HepG2 (cell line): ENCODE results near the gene P2RX5. TPM values are rescaled to one million over a fixed set of nuclear protein-coding genes. Genes with fewer than 3 reads are reported as not detected.

Experiments used
- ARID4A ChIP-seq: sonication (generic); formaldehyde crosslinking; IDR thresholded peaks from 2 replicates; pipeline ENCODE4 v1.5.0; 2020; ENCODE audit warnings: mild to moderate bottlenecking, missing genetic modification reagents, borderline replicate concordance
- CEBPG ChIP-seq: IDR thresholded peaks from 2 replicates; pipeline ENCODE4 v1.6.1; 2016
- GATAD1 ChIP-seq: IDR thresholded peaks from 2 replicates; pipeline ENCODE4 v1.6.1; 2016; ENCODE audit warnings: missing genetic modification reagents, missing compliant biosample characterization
- KLF13 ChIP-seq: sonication (generic); formaldehyde crosslinking; IDR thresholded peaks from 2 replicates; pipeline ENCODE4 v1.4.0; 2020; ENCODE audit warnings: mild to moderate bottlenecking, missing genetic modification reagents
- MED13 ChIP-seq: sonication (generic); formaldehyde crosslinking; IDR thresholded peaks from 2 replicates; pipeline ENCODE4 v1.5.0; 2020; ENCODE audit warnings: missing genetic modification reagents
- MLXIP ChIP-seq: sonication (generic); formaldehyde crosslinking; IDR thresholded peaks from 2 replicates; pipeline ENCODE4 v1.9.0; 2021; ENCODE audit warnings: missing genetic modification reagents, borderline replicate concordance
- PAX8 ChIP-seq: sonication (generic); formaldehyde crosslinking; IDR thresholded peaks from 2 replicates; pipeline ENCODE4 v1.8.0; 2022; ENCODE audit warnings: mild to moderate bottlenecking, missing genetic modification reagents, borderline replicate concordance
- SOX6 ChIP-seq, 2 experiments: fragments of 450-650 bp in 1 of 2; sonication (generic) in 1 of 2; formaldehyde crosslinking in 1 of 2; IDR thresholded peaks; 2 replicates each; pipeline versions ENCODE4 v1.4.0 to v1.6.1; 2017 to 2020; ENCODE audit warnings: antibody characterized with exemption in 1 of 2, mild to moderate bottlenecking in 1 of 2, missing genetic modification reagents in 1 of 2
- ZBTB1 ChIP-seq: sonication (generic); formaldehyde crosslinking; IDR thresholded peaks from 2 replicates; pipeline ENCODE4 v1.4.0; 2020; ENCODE audit warnings: missing genetic modification reagents, borderline replicate concordance
- ZFP90 ChIP-seq: sonication (generic); formaldehyde crosslinking; IDR thresholded peaks from 2 replicates; pipeline ENCODE4 v1.8.0; 2022; ENCODE audit warnings: missing genetic modification reagents, mild to moderate bottlenecking, inconsistent platforms, borderline replicate concordance
- ZNF101 ChIP-seq: sonication (generic); formaldehyde crosslinking; IDR thresholded peaks from 2 replicates; pipeline ENCODE4 v1.4.0; 2020; ENCODE audit warnings: mild to moderate bottlenecking, low read depth, missing genetic modification reagents, borderline replicate concordance
- ZNF225 ChIP-seq: sonication (generic); formaldehyde crosslinking; IDR thresholded peaks from 2 replicates; pipeline ENCODE4 v1.4.0; 2020; ENCODE audit warnings: mild to moderate bottlenecking, missing genetic modification reagents
- ZNF253 ChIP-seq: sonication (generic); formaldehyde crosslinking; IDR thresholded peaks from 2 replicates; pipeline ENCODE4 v1.8.0; 2022; ENCODE audit warnings: mild to moderate bottlenecking, missing genetic modification reagents, borderline replicate concordance
- ZNF468 ChIP-seq: sonication (generic); formaldehyde crosslinking; IDR thresholded peaks from 2 replicates; pipeline ENCODE4 v1.8.0; 2022; ENCODE audit warnings: mild to moderate bottlenecking, moderate library complexity, missing genetic modification reagents
- ZNF615 ChIP-seq: sonication (generic); formaldehyde crosslinking; IDR thresholded peaks from 2 replicates; pipeline ENCODE4 v1.5.0; 2020; ENCODE audit warnings: mild to moderate bottlenecking, missing genetic modification reagents, borderline replicate concordance
- polyA plus RNA-seq, 8 experiments: library from polyadenylated mRNA; depleted of rRNA in 3 of 8; stranded (reverse) in 7 of 8; unstranded in 1 of 8; fragments of >200 nt; fragmentation: Illumina TruSeq in 4 of 8; extraction: Trizol in 4 of 8; gene quantifications; 2 replicates each; pipeline versions ENCODE4 v1.2.1 to v1.2.3, GENCODE V29; 2011 to 2016; ENCODE audit warnings: low read depth in 4 of 8, missing spikeins in 1 of 8, mixed read lengths in 1 of 8; ENCODE audit not compliant: insufficient read depth in 1 of 8
- total RNA-seq, 5 experiments: library from RNA; depleted of rRNA; stranded (reverse); fragments of >200 nt; fragmentation: Illumina TruSeq; extraction: Trizol; gene quantifications; 2 replicates each; pipeline ENCODE4 v1.2.3, GENCODE V29; 2016; ENCODE audit warnings: low read depth in 1 of 5
- TF ChIP-seq, protein P1 (sequence below): fragments of 450-650 bp; IDR thresholded peaks from 2 replicates; pipeline ENCODE4 v1.6.1; 2017
- TF ChIP-seq, protein P2 (sequence below): sonication (generic); formaldehyde crosslinking; IDR thresholded peaks from 2 replicates; pipeline ENCODE4 v1.4.0; 2020; ENCODE audit warnings: mild to moderate bottlenecking, missing genetic modification reagents
- TF ChIP-seq, protein P3 (sequence below): sonication (generic); formaldehyde crosslinking; IDR thresholded peaks from 2 replicates; pipeline ENCODE4 v1.8.0; 2022; ENCODE audit warnings: mild to moderate bottlenecking, missing genetic modification reagents

P2RX5 gene
- total and polyA plus RNA-seq, 2 of the 13 experiments (the other 11 are each of a cell fraction or from before 2014, with no cell fraction given): 0.95 to 1.7 TPM

DNA sequence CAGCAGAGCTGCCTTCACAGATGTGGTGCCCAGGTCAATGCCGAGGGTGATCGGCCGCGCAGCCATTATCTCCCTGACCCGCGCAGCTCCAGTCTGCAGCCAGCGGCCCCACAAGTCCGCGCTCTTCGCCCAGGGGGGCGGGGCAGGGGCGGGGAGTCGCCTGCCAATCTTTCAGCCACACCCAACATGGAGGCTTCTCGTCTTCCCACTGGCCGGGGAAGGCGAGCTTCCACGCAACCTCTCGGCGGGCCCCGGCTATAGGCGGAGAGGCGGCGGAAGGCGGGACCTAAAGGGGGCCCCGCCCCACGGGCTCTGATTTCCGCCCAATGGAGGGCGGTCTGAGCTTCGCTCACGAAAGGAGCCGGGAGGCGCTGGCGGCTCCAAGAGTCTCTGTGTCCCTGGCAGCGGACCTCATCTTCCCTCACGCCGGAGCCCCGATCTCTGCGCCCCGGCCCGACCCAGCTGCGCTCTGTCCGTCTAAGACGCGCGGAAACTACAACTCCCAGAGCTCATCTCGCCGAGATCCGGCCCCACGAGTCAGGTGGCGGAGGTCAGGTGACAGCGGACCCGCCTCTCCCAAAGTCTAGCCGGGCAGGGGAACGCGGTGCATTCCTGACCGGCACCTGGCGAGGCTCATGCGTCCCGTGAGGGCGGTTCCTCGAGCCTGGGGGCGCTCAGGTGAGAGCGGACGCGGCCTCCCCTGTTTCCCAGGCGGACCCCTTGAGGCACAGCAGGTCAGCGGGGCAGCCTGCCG lies 59.6 kb downstream of the P2RX5 start, which contains the start of the genes CTNS and SHPK (continued):
- peak; percentile 95 for TF ChIP-seq GATAD1
- peak; percentile 89; the same call in 1 of the 2 replicates for TF ChIP-seq ZNF253 (CRISPR knock-in tag)
- TF ChIP-seq KLF13 (CRISPR knock-in tag): peak; percentile 89
- TF ChIP-seq ZNF468 (CRISPR knock-in tag): no peak
- peak; percentile 24; the same call in 1 of the 2 replicates for TF ChIP-seq PAX8
- TF ChIP-seq, protein P1, sequence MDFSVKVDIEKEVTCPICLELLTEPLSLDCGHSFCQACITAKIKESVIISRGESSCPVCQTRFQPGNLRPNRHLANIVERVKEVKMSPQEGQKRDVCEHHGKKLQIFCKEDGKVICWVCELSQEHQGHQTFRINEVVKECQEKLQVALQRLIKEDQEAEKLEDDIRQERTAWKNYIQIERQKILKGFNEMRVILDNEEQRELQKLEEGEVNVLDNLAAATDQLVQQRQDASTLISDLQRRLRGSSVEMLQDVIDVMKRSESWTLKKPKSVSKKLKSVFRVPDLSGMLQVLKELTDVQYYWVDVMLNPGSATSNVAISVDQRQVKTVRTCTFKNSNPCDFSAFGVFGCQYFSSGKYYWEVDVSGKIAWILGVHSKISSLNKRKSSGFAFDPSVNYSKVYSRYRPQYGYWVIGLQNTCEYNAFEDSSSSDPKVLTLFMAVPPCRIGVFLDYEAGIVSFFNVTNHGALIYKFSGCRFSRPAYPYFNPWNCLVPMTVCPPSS: no peak
- TF ChIP-seq MED13 (CRISPR knock-in tag): peak; percentile 70; the same call in 1 of the 2 replicates
- TF ChIP-seq ARID4A (CRISPR knock-in tag): peak; percentile 97
- no peak for TF ChIP-seq ZBTB1 (CRISPR knock-in tag)
- TF ChIP-seq, protein P2, sequence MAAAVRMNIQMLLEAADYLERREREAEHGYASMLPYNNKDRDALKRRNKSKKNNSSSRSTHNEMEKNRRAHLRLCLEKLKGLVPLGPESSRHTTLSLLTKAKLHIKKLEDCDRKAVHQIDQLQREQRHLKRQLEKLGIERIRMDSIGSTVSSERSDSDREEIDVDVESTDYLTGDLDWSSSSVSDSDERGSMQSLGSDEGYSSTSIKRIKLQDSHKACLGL: peak; percentile 93
- TF ChIP-seq ZFP90: 0 out of 2 replicates have a peak, but pooled peaks have one; percentile 54
- no peak for TF ChIP-seq ZNF225 (CRISPR knock-in tag)
- TF ChIP-seq, protein P3, sequence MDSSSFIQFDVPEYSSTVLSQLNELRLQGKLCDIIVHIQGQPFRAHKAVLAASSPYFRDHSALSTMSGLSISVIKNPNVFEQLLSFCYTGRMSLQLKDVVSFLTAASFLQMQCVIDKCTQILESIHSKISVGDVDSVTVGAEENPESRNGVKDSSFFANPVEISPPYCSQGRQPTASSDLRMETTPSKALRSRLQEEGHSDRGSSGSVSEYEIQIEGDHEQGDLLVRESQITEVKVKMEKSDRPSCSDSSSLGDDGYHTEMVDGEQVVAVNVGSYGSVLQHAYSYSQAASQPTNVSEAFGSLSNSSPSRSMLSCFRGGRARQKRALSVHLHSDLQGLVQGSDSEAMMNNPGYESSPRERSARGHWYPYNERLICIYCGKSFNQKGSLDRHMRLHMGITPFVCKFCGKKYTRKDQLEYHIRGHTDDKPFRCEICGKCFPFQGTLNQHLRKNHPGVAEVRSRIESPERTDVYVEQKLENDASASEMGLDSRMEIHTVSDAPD: peak; percentile 61; the same call in 1 of the 2 replicates
- TF ChIP-seq MLXIP: no peak
- TF ChIP-seq CEBPG (CRISPR knock-in tag): 0 out of 2 replicates have a peak, but pooled peaks have one; percentile 9
- no peak for TF ChIP-seq SOX6 (IDR thresholded peaks at IDR 0.05)
- peak; percentile 59 for TF ChIP-seq SOX6 (CRISPR knock-in tag; IDR thresholded peaks at IDR 0.05)
- TF ChIP-seq ZNF101 (CRISPR knock-in tag): no peak
- 0 out of 2 replicates have a peak, but pooled peaks have one; percentile 44 for TF ChIP-seq ZNF615 (CRISPR knock-in tag)
